ENCODE measurements around the gene PEX14. TPM values are rescaled to one million over a fixed set of nuclear protein-coding genes. Genes with fewer than 3 reads are reported as not detected.

The PEX14 gene
- total and polyA plus RNA-seq, 5 experiments from 2014 or later: 3.3 to 23.7 (median 5.5) TPM

- ATAC-seq (no peak), DNase-seq (no peak)
- Mint-ChIP-seq H3K4me3 (no peak overlapping the region), H3K4me1 (peaks cover 3 to 11% (median 8%) of the 10 kb centered on the region in 4 donors), H3K36me3 (no peaks in the 10 kb centered on the region), H3K27me3 (no peaks in the 10 kb centered on the region), H3K9me3 (no peaks in the 10 kb centered on the region), H3K27ac (peak overlapping the region in 1 of 10 donors; percentile 25)
- POLR2A ChIA-PET: no interaction called here
These were observed 198.5 kb downstream of the PEX14 start for GRCh38 chr1:10673109-10673711.

GRCh38 chr1:10674222-10674621, 199.5 kb downstream of the PEX14 start:
- Mint-ChIP-seq H3K27ac (no peak overlapping the region), H3K36me3 (no peaks in the 10 kb centered on the region), H3K4me1 (peaks cover 3 to 11% (median 8%) of the 10 kb centered on the region in 4 donors), H3K9me3 (no peaks in the 10 kb centered on the region), H3K4me3 (no peak overlapping the region), H3K27me3 (no peaks in the 10 kb centered on the region)
- DNase-seq (no peak), ATAC-seq (no peak)
- POLR2A ChIA-PET: no interaction called here

GRCh38 chr1:10674700-10675609, 200.2 kb downstream of the PEX14 start:
- Mint-ChIP-seq H3K4me3 (no peak overlapping the region), H3K9me3 (no peaks in the 10 kb centered on the region), H3K27ac (peak overlapping the region in 1 of 10 donors; percentile 65), H3K36me3 (no peaks in the 10 kb centered on the region), H3K4me1 (peaks cover 3 to 15% (median 11%) of the 10 kb centered on the region in 4 donors), H3K27me3 (no peaks in the 10 kb centered on the region)
- POLR2A ChIA-PET: no interaction called here
- no peak for DNase-seq
- ATAC-seq: no peak

GRCh38 chr1:10675813-10676212, 201.1 kb downstream of the PEX14 start:
- no peaks in the 10 kb centered on the region for H3K9me3 Mint-ChIP-seq
- H3K27me3 Mint-ChIP-seq: no peaks in the 10 kb centered on the region
- POLR2A ChIA-PET: no interaction called here
- no peak overlapping the region for H3K27ac Mint-ChIP-seq
- ATAC-seq: no peak
- no peak overlapping the region for H3K4me3 Mint-ChIP-seq
- no peak for DNase-seq
- H3K36me3 Mint-ChIP-seq: no peaks in the 10 kb centered on the region
- peaks cover 3 to 16% (median 11%) of the 10 kb centered on the region in 4 donors for H3K4me1 Mint-ChIP-seq

GRCh38 chr1:10676963-10677362, 202.2 kb downstream of the PEX14 start:
- DNase-seq: no peak
- Mint-ChIP-seq H3K36me3 (no peaks in the 10 kb centered on the region), H3K27ac (no peak overlapping the region), H3K9me3 (no peaks in the 10 kb centered on the region), H3K4me1 (peaks cover 0 to 28% (median 10%) of the 10 kb centered on the region in 4 donors), H3K4me3 (no peak overlapping the region), H3K27me3 (no peaks in the 10 kb centered on the region)
- no peak for ATAC-seq
- POLR2A ChIA-PET: no interaction called here

- POLR2A ChIA-PET: no interaction called here
- no peak overlapping the region for H3K27ac Mint-ChIP-seq
These were observed 203.0 kb downstream of the PEX14 start for GRCh38 chr1:10677491-10678391.

GRCh38 chr1:10678402-10678801, 203.7 kb downstream of the PEX14 start:
- Mint-ChIP-seq H3K9me3 (no peaks in the 10 kb centered on the region), H3K36me3 (no peaks in the 10 kb centered on the region), H3K27me3 (no peaks in the 10 kb centered on the region), H3K4me3 (no peak overlapping the region), H3K4me1 (peaks cover 2 to 37% (median 13%) of the 10 kb centered on the region in 4 donors), H3K27ac (no peak overlapping the region)
- POLR2A ChIA-PET: no interaction called here
- no peak for DNase-seq
- no peak for ATAC-seq

More at GRCh38 chr1:10677491-10678391, 203.0 kb downstream of the PEX14 start:
- Mint-ChIP-seq H3K4me1 (peaks cover 2 to 36% (median 12%) of the 10 kb centered on the region in 4 donors), H3K4me3 (no peak overlapping the region), H3K27me3 (no peaks in the 10 kb centered on the region), H3K9me3 (no peaks in the 10 kb centered on the region), H3K36me3 (no peaks in the 10 kb centered on the region)
- no peak for DNase-seq
- ATAC-seq: no peak

- POLR2A ChIA-PET: interaction anchor here (0.6 kb wide), 1 partner anchor 105 kb away, joined by 3 read pairs; no protein-coding TSS in a partner anchor
- ATAC-seq: no peak
- Mint-ChIP-seq H3K27me3 (no peaks in the 10 kb centered on the region), H3K36me3 (no peaks in the 10 kb centered on the region), H3K27ac (peak overlapping the region in 1 of 10 donors; percentile 27), H3K4me1 (peaks cover 2 to 37% (median 13%) of the 10 kb centered on the region in 4 donors), H3K4me3 (no peak overlapping the region), H3K9me3 (no peaks in the 10 kb centered on the region)
- no peak for DNase-seq
These were observed 204.1 kb downstream of the PEX14 start for GRCh38 chr1:10678852-10679251.

- Mint-ChIP-seq H3K27me3 (no peaks in the 10 kb centered on the region), H3K36me3 (no peaks in the 10 kb centered on the region), H3K4me3 (no peak overlapping the region), H3K27ac (peak overlapping the region in 4 of 10 donors; percentile 58 to 77 (median 64)), H3K9me3 (no peaks in the 10 kb centered on the region), H3K4me1 (peaks cover 2 to 37% (median 13%) of the 10 kb centered on the region in 4 donors)
- POLR2A ChIA-PET: interaction anchor here (0.6 kb wide), 1 partner anchor 105 kb away, joined by 3 read pairs; no protein-coding TSS in a partner anchor
- ATAC-seq: no peak
- DNase-seq: no peak
These were observed 204.9 kb downstream of the PEX14 start for GRCh38 chr1:10679496-10680220.
